ENCODE results near the gene SLC1A1. TPM values are rescaled to one million over a fixed set of nuclear protein-coding genes. Genes with fewer than 3 reads are reported as not detected.

The SLC1A1 gene
- total RNA-seq, 3 donors from 2014 or later, result 3.4 to 13.1 (median 7.3) TPM

GRCh38 chr9:4496497-4496896 lies 6.2 kb downstream of the SLC1A1 start:
- intact Hi-C loops (cut with DNase I; ENCODE audit: low total_unique reads), result no loop called here
- H3K27ac ChIP-seq, result no peak overlapping the region

DNA sequence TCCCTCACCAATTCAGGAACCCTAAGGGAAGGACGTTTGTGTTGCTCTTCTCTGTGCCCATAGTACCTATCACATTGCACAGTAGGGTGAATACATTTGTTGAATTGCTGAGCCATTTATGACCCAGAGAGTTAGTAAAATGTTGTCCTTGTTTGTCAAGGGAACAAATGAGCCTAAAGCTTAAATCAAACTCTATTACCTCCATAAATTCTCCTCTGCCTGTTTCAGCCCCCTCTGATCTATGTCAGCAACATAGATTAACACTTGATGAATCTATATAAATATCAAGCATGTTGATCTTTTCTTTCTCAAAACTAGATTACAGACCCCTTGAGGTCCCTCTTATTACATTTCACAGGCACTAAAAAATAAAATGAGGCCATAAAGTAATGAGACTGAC lies 7.1 kb downstream of the SLC1A1 start:
- H3K9me3 ChIP-seq, result no peaks in the 10 kb centered on the region
- TF ChIP-seq POLR2A (IDR thresholded peaks at IDR 0.05) (no peak), POLR2AphosphoS5 (IDR thresholded peaks at IDR 0.05) (no peak), CTCF (IDR thresholded peaks at IDR 0.05) (no peak)
- H3K27ac ChIP-seq, result no peak overlapping the region
- no peaks in the 10 kb centered on the region for H3K36me3 ChIP-seq
- intact Hi-C loops (cut with DNase I; ENCODE audit: low total_unique reads), result no loop called here
- no peaks in the 10 kb centered on the region for H3K27me3 ChIP-seq
- DNase-seq (ENCODE audit: low spot score in 2 of 2), result no peak
- H3K4me1 ChIP-seq, result no peaks in the 10 kb centered on the region
- H3K4me3 ChIP-seq, result no peak overlapping the region

More at GRCh38 chr9:4496497-4496896, 6.2 kb downstream of the SLC1A1 start:
- no peaks in the 10 kb centered on the region for H3K27me3 ChIP-seq
- peaks cover 0 to 4% of the 10 kb centered on the region in 2 donors for H3K4me1 ChIP-seq
- no peak overlapping the region for H3K4me3 ChIP-seq
- TF ChIP-seq POLR2AphosphoS5 (IDR thresholded peaks at IDR 0.05) (no peak), CTCF (IDR thresholded peaks at IDR 0.05) (no peak), POLR2A (IDR thresholded peaks at IDR 0.05) (no peak)
- no peaks in the 10 kb centered on the region for H3K36me3 ChIP-seq
- no peak for DNase-seq (ENCODE audit: low spot score in 2 of 2)
- H3K9me3 ChIP-seq, result no peaks in the 10 kb centered on the region

- H3K9me3 ChIP-seq, result no peaks in the 10 kb centered on the region
- H3K27me3 ChIP-seq, result no peaks in the 10 kb centered on the region
- H3K4me1 ChIP-seq, result no peaks in the 10 kb centered on the region
- TF ChIP-seq POLR2AphosphoS5 (IDR thresholded peaks at IDR 0.05) (no peak), CTCF (IDR thresholded peaks at IDR 0.05) (no peak), POLR2A (IDR thresholded peaks at IDR 0.05) (no peak)
- no peak overlapping the region for H3K4me3 ChIP-seq
- no peaks in the 10 kb centered on the region for H3K36me3 ChIP-seq
- H3K27ac ChIP-seq, result no peak overlapping the region
- intact Hi-C loops (cut with DNase I; ENCODE audit: low total_unique reads), result no loop called here
- DNase-seq (ENCODE audit: low spot score in 2 of 2), result no peak
Measured at GRCh38 chr9:4497855-4498254, 7.6 kb downstream of the SLC1A1 start.

DNA sequence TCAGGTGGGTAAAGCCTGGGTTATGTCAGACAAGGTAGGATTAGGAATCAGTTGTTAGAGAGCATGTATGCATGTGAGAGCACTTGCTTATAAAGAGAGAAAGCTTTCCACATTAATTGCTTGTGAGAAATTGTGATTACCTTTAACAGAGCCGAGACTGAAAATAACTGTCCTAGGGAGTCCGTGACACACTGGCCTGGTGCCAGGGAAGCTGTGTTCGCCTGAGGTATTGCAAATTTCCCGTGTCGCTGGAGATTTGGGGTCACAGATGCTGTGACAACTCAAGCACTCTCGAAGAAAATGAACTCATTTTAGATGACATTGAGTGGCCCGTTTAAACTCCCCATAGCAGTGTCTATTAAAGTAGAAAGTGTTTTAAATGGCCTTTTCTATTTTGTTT lies 9.6 kb downstream of the SLC1A1 start:
- intact Hi-C loops (cut with DNase I; ENCODE audit: low total_unique reads), result no loop called here

DNA sequence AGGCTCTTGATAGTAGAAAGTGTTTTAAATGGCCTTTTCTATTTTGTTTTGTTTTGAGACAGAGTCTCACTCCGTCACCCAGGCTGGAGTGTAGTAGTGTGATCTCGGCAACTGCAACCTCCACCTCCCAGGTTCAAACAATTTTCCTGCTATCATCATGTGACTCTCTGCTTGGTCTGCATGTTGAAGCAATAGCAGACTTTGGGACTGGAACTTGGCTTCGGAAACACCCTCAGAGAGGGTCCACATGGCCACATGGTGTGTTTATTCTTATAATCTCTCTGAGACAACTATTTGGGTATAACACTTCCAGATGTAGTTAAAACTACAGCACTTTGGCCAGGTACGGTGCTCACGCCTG lies 10.9 kb downstream of the SLC1A1 start:
- H3K9me3 ChIP-seq, result no peaks in the 10 kb centered on the region
- no peaks in the 10 kb centered on the region for H3K36me3 ChIP-seq
- intact Hi-C loops (cut with DNase I; ENCODE audit: low total_unique reads), result no loop called here
- H3K4me3 ChIP-seq, result no peak overlapping the region
- no peaks in the 10 kb centered on the region for H3K4me1 ChIP-seq
- H3K27ac ChIP-seq, result no peak overlapping the region
- TF ChIP-seq POLR2A (IDR thresholded peaks at IDR 0.05) (no peak), CTCF (IDR thresholded peaks at IDR 0.05) (no peak), POLR2AphosphoS5 (IDR thresholded peaks at IDR 0.05) (no peak)
- H3K27me3 ChIP-seq, result no peaks in the 10 kb centered on the region
- no peak for DNase-seq (ENCODE audit: low spot score in 2 of 2)

More for the DNA sequence above, 9.6 kb downstream of the SLC1A1 start:
- Histone ChIP-seq H3K27me3 (no peaks in the 10 kb centered on the region), H3K4me1 (no peaks in the 10 kb centered on the region), H3K27ac (no peak overlapping the region), H3K9me3 (no peaks in the 10 kb centered on the region), H3K36me3 (no peaks in the 10 kb centered on the region), H3K4me3 (no peak overlapping the region)
- TF ChIP-seq POLR2A (IDR thresholded peaks at IDR 0.05), result no peak
- no peak for TF ChIP-seq POLR2AphosphoS5 (IDR thresholded peaks at IDR 0.05)
- TF ChIP-seq CTCF (IDR thresholded peaks at IDR 0.05), result no peak
- DNase-seq (ENCODE audit: low spot score in 2 of 2), result no peak

Data from breast epithelium (tissue), 4 donors.